A549 (cell line): Measurements from ENCODE around the gene WNK4.
A peak's percentile ranks its signal among the peaks of the same experiment; 100 is the strongest.

Experiments
- BHLHE40 ChIP-seq: IDR thresholded peaks from 2 replicates; pipeline ENCODE4 v1.6.1; 2012; ENCODE audit warnings: low read depth, low read length, inconsistent platforms
- CTCF ChIP-seq: fragments of >200 bp; sonication (Bioruptor Twin); formaldehyde crosslinking; IDR thresholded peaks from 3 replicates; pipeline ENCODE4 v1.5.1; 2016
- FOSB ChIP-seq: fragments of 250-450 bp; sonication (Bioruptor Pico); IDR thresholded peaks from 2 replicates; pipeline ENCODE4 v1.5.0; 2020; ENCODE audit warnings: mild to moderate bottlenecking, moderate library complexity
- KDM5A ChIP-seq: fragments of 200-600 bp; sonication (generic); IDR thresholded peaks from 2 replicates; pipeline ENCODE4 v1.6.1; 2016; ENCODE audit warnings: antibody characterized with exemption, mild to moderate bottlenecking
- POLR2A ChIP-seq: IDR thresholded peaks from 2 replicates; pipeline ENCODE4 v1.6.1; 2012; ENCODE audit warnings: mild to moderate bottlenecking, low read length

DNA sequence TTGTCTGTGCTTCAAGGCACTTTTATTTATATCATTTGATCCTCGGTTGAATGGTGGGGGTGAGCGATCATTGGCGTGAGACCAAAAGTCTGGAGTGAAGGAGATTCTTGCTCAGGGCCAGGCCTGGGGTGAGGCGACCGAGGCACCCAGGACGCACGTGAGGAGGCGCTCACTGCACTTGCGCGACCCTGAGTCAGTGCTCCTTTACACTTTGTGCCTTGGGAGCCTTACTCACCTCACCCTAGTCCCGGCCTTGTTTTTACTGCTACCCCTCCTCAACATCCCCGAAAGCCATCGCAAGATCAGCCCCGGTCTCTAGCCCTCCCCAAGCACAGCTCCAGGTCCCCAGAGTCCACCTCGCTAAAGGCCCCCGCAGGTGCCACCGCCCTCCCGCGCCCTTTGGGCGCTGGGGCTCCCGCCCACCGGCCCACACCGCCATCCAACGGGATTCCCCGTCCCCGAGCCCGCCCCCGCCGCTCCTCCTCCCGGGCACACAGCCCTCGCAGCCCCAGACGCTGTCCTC lies 36.1 kb upstream of the WNK4 start:
- peak; percentile 92 for TF ChIP-seq BHLHE40
- no peak for TF ChIP-seq CTCF
- TF ChIP-seq FOSB (CRISPR knock-in tag), result no peak
- TF ChIP-seq KDM5A, result no peak
- TF ChIP-seq POLR2A, result no peak
